ENCODE data around the gene FTO.

Gene FTO

DNA sequence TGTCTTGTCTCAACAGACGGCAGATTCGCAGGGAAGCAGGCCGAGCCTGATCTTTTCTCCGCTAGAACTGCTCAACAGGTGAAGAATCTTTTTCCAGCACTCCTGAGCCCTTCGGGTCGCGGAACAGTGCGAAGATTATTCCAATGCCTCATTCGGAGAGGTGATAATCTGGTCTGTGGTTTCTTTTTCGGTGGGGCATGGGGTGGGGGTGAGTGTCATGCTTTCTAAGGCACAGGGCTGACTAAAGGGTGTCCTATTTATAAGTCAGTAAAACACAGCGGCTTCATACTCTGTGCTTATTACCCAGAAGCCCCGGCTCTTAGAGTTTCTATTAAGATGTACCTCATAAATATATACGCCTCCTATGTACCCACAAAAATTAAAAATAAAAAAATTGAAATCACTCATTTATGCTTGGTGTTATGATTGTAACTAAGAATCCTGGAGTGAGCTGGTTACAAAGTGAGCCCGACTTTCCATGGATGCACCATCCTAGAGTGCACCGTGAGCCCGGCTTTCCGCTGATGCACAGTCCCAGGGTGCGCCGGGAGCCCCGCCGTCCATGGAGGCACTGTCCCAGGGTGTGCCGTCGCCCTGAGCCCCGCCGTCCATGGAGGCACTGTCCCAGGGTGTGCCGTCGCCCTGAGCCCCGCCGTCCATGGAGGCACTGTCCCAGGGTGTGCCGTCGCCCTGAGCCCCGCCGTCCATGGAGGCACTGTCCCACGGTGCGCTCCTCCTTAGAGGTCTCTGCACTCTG lies 417.8 kb downstream of the FTO start:
- DNase-seq (ENCODE audit: low read depth in 2 of 2), result no peak

DNA sequence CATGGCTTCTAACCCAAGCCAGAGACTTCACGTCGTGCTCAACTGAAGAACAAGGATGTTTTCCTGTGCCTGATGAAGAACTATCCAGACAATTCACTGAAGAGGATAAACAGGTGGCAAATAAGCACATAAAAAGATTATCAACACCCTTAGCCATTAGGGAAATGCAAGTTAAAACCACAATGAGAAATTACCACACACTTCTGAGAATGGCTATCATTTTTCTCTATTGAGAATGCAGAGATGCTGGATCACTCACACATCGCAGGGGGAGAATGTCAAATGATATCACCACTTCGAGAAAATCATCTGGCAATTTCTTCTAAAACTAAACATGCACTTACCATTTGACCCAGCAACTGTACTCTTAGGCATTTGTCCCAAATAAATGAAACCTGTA lies 419.8 kb downstream of the FTO start:
- DNase-seq (ENCODE audit: low read depth in 2 of 2), result no peak

DNA sequence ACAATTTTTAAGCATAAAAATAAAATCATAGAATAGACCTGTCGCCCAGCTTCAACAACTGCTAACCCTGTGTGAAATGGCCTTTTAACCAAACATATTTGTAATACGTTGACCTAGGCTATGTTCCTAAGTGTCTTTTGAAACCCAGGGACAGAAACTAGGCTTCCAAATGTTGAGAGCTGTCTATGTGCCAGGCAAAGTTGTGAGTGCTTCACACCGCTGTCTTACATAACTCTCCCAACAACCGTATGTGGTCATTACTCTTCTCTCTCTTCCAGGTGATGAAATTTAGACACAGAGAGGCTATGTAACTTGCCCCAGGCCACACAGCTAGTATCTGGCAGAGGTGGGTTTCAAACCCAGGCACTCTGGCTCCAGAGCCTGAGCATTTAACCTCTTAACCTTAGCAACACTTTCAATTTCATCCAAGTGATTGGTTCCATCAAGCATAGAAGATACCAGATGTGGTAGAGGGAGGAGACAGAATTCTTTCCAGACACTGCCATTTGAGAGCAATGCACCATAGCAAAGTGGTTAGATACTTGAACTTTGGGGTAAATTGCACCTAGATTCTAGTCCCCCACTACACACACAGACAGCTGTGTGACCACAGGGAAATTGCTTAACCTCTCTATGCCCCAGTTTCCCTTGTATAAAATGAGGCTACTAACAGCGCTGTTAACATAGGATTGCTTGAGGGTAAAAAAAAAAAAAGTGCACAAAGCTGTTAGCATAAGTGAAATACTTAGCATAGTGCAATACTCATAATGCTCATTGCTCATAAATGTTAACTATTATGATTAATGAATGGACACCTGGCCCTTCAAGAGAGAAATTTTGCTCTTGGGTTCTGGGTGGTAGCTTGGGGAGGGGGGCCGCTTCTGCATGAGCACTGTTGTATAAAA lies 422.0 kb downstream of the FTO start:
- no peak for DNase-seq (ENCODE audit: low read depth in 2 of 2)

DNA sequence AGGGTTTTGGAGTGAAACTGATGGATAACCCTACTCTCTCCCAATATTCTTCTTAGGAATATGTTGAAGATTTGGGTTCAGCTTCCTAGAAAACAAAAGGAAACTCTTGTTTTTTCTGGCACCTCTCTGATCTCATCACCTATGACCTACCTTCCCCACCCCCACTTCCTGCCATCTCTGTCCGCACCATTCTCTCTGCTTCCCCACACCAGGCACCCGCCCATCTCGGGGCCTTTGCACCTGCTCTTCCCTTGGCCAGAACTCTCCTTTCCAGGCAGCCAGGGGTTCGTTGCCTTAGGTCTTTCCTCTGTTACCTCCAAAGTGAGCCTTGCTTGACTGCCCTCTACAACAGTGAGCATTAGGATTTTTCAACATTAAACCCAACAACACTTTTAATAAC lies 423.0 kb downstream of the FTO start:
- no peak for DNase-seq (ENCODE audit: low read depth in 2 of 2)

DNA sequence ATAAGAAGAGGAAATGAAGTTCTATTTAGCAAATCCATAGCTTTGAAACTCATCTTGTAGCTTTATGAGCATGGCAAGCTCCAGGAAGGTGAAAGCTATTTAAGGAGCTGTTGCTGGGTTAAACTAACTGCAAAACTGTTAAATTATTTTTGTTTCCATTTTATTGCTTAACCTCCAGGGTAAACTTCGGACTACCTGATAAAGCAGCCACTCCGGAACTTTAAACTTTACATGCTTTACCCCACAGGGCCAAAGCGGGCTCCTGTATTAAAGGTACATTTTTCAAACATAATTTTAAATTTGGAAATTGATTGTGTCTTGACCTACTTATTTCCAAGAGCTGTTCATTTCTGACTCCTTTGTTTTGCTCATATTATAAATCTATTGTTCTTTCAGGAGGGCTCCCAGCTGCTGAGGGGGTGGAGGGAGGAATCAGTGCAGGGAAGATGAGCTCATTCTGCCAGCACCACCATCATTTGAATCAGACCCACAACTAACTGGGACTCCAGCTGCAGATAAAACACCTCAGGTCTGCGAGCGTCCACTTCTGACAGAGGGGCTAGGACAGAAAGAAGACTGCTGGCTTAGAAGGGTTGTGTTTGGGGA lies 424.8 kb downstream of the FTO start:
- no peak for DNase-seq (ENCODE audit: low read depth in 2 of 2)

DNA sequence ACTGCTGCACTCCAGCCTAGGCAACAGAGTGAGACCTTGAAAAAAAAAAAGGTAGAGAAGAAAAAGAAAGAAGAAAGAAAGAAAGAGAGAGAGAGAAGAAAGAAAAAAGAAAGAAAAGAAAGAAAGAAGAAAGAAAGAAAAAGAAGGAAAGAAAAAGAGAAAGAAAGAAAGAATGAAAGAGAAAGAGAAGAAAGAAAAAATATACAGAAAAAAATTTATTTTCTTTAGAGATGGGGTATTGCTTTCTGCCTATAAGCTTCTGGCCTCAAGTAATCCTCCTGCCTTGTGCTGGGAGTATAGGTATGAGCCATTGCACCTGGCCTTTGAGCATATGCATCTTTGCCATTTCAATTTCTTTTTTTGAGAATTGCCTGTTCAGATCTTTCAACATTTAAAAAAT lies 425.9 kb downstream of the FTO start:
- DNase-seq (ENCODE audit: low read depth in 2 of 2), result no peak

DNA sequence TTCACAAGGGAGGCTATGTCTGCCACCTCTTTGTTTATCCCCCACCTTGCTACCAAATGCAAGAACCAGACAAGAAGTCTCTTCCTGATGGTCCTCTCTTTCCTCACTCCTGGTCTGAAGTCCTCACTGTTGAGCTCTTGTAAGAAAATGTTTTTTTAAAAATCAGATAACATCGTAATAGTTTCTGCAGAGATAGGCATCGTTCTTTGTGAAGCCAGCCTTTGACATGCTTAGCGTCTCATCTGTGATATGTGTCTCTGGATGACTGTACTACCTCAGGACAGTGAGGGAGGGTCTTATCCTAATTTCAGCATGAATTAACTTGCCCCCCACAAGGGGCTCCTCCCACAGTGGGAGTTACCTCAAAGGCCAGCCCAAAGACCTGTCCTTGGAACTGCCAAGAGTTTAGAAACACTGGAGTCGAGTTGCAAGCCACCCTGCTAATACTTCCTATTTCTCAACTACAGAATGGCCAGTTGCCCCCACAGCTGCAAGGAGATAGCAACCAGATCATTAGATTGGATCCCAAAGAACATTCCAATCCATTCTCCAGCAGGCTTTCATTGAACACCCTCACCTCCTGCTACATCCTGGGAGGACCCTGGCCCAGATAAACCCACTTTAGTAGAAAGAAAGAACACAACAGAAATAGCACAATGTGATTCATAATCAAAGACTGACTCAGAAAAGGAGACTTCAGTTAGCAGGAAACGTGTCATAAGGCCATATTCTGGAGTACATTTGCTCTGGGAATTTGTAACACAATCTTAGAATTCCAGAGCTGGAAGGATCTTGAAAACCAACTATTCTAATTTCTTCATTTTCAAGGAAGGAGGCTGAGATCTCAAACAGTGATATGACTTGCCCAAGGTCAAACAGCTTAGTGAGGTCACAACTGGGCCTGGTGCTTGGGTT lies 431.7 kb downstream of the FTO start:
- no peak for DNase-seq (ENCODE audit: low read depth in 2 of 2)

DNA sequence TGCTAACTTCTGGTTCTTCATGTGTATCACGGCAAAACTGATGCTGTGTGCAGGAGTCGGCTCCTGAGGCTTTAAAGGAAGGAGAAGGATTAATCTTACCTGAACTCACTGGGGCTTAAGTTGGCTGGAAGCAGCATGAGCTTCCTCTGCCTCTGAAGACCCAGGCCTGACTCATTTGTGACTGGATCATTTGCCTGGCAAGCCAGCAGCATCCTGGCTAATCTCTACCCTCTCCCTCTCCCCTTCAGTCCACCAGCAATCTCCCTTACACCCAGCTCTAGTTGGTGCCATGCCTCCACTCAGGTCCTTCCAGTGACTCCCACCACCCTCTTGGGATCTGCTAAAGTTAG lies 432.3 kb downstream of the FTO start:
- no peak for DNase-seq (ENCODE audit: low read depth in 2 of 2)

DNA sequence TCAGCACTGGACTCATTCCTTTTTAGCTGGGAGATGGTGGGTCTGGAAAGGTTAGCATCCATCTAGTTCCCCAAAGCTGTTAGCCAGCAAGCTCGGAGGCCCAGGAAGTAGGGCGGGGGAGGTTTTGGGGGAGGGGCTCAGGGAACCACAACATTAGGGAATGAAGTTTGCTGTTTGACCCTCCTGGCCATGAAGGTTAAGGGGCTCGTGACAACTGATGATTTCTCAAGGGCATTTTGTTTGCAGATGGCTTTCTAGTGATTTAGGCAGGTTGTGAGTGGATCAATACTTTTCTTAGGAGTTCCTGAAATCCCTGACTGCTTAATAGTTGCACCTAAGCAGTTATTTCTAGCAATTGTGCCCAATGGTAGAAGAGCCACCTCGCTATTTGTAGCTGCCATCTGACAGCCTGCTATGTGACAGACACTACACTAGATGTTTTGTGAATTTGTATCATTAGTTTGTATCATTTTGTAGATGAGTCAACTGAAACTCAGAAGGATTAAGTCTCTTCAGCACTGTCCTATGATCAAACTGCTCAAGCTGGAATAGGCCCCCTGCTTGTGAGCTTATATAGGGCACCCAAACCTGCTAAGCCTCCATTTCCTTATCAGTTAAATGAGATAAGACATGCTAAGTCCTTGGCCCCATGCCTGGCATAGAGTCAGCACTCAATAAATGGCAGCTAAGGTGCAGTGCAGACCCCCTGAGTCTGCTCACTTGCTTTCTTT lies 436.3 kb downstream of the FTO start:
- DNase-seq (ENCODE audit: low read depth in 2 of 2), result no peak

DNA sequence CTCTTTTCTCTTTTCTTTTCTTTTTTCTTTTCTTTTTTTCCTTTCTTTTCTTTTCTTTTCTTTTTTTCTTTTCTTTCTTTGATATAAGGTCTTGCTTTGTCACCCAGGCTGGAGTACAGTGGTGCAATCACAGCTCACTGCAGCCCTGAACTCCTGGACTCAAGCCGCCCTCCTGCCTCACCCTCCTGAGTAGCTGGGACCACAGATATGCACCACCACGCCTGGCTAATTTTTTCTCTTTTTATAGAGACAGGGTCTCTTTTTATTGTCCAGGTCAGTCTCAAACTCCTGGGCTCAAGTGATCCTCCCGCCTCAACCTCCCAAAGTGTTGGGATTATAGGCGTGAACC lies 436.8 kb downstream of the FTO start:
- DNase-seq (ENCODE audit: low read depth in 2 of 2), result no peak

DNA sequence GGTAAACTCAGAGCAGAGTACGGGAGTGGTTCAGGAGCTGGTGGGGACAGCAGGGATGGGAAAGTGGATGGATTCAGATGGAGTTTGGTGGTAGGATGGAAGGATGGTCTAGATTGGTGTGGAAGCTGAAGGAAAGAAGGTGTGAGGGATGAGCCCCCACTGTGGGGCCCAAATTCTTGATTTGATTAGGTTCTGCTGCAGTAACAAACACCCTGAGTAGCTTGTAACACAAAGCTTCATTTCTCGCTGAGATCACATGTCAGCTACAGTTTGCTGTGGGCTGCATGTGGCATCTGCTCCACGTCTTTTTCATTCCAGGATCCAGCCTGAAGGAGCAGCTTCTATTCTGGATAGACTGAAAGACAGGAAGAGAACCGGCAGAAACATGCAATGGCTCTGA lies 438.8 kb downstream of the FTO start:
- no peak for DNase-seq (ENCODE audit: low read depth in 2 of 2)

DNA sequence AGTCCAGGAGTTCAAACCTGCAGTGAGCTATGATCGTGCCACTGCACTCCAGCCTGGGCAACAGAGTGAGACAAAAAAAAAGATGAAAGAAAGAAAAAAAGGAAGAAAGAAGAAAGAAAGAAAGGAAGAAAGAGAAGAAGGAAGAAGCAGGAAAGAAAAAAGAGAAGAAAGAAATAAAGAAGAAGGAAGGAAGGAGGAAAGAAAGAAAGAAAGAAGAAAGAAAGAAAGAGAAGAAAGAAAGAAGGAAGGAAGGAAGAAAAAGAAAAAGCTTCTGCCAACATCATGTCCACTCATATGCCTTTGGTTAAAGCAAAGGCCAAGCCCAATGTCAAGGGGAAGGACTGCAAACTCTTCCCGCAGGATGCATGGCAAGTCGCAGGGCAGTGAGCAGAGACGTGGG lies 439.5 kb downstream of the FTO start:
- no peak for DNase-seq (ENCODE audit: low read depth in 2 of 2)

DNA sequence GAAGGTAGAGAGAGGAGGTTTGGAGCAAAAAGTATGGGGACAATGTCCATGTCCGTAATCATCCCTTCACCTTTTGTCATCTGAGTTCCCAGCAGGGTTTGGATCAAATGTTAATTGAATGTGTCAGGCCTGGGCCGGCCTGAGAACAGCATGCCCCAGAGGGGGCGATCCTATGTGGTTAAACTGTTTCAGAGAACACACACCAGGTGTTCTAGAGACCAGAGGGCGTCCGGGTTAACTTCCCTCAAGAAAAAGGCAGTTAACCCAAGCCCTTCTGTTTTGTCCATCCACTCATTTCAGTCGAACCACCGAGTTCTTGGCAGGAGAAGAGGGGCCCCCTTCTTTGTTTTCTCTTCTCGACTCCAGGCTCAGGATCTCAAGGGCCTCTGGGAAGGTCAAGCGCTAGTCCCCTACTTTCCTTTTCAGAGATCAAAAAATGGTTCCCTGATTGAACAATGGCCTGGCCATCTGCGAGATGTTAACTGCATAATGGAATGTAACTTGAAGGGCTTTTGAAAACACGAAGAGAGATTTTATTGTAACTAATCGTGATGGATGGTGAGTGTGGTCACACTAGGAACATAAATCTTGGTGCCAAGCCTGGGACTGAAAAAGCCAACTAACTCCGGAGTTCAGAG lies 440.1 kb downstream of the FTO start:
- DNase-seq (ENCODE audit: low read depth in 2 of 2), result no peak

DNA sequence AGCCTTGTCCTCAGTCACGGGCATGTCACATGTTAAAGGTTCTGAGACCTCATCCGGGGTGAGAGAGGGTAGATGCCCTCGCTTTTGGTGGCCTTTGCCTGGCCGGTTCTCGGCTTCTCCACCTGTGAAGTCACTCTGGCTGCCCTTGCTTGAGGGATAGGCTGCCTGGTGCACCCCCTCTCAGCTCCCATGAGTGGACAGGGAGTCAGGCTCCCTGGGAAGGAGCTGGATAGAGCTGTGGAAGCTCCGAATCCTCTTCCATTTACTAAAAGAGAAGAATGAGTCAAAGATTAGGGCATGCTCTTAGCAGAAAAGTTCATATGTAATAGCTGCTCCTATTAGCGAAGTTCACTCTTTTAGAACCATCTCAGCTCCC lies 440.6 kb downstream of the FTO start:
- no peak for DNase-seq (ENCODE audit: low read depth in 2 of 2)

DNA sequence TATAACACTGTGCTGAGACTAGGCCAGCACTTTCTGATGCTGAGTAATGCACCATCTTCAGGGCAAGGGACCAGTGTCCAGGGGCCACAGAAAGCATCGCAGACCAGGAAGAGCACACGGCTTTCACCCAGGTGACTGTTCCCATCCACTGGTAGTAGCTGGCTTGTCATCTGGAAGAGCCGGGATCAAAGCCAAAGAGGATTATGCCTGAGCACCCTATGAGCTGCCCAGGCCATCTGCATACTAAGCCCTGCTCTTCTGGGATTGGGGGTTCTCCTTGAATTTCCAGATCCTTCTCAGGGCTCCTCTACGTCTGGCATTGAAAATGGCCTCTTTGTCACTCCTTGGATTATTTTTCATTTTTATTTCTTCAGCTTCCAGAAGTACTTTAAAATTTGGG lies 441.9 kb downstream of the FTO start:
- no peak for DNase-seq (ENCODE audit: low read depth in 2 of 2)

DNA sequence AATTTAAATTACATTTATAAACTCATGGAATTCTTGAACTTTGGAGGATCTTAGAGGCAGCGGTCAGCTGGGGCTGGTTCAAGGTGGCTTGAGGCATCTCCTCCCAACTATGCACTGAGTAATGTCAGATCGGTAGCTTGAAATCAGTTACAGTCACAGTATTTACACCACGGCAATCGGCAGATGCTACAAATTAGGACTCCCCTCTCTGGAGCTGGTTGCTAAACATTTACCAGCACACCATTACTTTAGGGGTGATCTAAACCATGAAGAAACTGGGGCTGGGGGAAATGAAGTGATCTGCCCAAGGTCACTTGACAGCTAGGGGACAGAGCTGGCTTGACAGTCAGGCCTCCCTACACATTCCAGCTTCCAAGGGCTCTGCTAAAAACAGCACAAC lies 445.0 kb downstream of the FTO start:
- DNase-seq (ENCODE audit: low read depth in 2 of 2), result no peak

DNA sequence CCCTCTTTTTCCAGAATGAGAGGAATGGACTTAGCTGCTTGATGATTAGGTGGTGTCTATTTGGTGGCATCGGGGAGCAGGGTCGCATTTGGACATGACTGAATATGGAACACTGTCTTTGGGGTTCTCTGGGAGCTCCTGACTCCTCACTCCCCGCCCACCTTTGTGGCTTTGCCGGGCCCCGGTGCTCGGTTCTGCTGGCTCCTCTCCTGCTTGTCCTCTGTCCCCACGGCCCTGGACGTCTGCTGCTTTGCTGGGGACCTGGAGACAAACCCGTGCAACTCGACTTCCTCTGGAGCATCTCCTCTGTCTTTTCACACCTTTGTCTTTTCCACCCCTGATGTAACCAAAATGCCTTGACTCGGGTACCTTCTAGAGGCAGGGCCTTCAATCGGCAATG lies 446.9 kb downstream of the FTO start:
- no peak for DNase-seq (ENCODE audit: low read depth in 2 of 2)

DNA sequence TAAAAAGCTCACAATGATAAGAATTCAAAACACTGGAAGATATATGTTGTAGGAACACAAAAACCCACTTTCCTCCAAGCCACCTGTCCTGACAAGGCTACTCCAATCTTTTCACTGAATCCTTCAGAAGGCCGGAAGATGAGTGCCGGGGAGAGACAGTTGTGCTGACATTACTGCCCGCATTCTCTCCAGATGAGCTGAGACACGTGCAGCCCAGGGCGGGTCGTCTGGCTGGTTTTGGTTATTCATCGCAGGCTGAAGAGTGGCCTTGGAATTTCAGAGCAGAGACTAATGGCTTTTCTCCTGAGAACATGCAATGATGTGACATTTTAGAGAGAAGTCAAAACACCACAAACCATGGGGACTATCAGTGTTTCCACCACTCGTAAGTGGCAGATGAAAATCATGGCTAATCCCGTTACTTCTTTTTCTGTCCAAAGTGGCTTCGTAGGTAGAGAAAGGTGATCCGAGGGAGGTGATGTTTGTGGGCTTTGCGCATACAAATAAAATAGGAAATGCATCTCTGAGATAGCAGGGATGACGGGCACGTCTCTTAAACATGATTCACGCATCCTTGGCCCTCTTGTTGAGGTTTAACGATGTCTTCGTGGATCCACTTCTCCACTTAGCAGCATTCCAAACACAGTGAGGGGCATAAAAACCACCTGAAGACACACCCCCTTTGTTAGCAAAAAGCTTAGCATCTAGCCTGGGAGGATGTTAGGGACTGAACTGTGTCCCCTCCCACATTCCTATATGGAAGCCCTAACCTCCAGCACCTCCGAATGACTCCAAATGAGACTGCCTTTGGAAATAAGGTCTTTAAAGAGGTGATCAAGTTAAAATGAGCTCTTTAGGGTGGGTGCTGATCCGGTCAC lies 448.6 kb downstream of the FTO start:
- DNase-seq (ENCODE audit: low read depth in 2 of 2), result no peak

DNA sequence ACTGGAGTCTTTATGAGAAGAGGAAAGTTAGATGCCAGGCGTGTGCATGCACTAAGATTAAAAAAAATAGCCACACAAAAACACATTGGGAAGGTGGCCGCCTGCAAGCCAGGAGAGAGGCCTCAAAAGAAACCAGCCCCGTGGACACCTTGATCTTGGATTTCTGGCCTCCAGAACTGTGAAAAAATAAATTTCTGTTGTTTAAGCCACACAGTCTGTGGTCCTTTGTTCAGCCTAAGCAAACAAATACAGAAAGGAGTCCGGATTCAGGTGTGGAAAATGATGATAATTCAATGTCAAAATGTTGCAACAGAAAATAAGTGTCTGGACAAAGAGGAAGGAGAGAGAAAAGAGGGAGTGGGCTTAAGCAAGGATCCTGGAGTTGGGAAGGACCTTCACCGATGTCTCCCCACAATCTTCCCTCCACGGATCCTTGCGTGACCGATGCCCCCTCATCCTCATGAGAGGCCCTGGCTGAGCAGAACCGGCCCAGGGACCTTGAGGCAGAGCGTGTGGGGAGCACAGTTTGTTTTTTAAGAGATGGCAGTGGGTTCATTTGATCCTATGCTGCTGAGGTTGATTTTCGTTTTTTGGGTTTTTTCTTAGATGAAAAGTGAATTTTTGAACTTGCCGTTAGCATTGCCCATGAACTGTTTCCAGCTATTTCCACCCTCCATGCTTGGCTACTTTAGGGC lies 449.4 kb downstream of the FTO start:
- no peak for DNase-seq (ENCODE audit: low read depth in 2 of 2)
